B cell (primary cell): ENCODE measurements around the gene HSPBP1. TPM values are rescaled to one million over a fixed set of nuclear protein-coding genes. Genes with fewer than 3 reads are reported as not detected.

Experiments
- ATAC-seq: fragments of 200-7000 bp; cut with Tn5 transposase; one replicate; pipeline ENCODE4 v1.10.0; 2021; ENCODE audit warnings: low read depth, mild to moderate bottlenecking, moderate number of reproducible peaks, moderate library complexity
- CTCF ChIA-PET: fragments of 350-600 bp; sonication (Branson Sonifier 250); formaldehyde crosslinking; loops from one replicate; lab custom pipeline; 2021; ENCODE audit warnings: antibody characterized with exemption, inconsistent platforms; lab: Charles Lee
- POLR2A ChIA-PET: fragments of 350-600 bp; sonication (Branson Sonifier 250); formaldehyde crosslinking; loops from one replicate; lab custom pipeline; 2021; ENCODE audit warnings: antibody characterized with exemption; lab: Charles Lee
- DNase-seq: peaks from one replicate; pipeline ENCODE4 v3.0.0; 2013
- H2AFZ ChIP-seq: 2 replicates; pipeline ENCODE4 v1.6.1; 2012; ENCODE audit warnings: mild to moderate bottlenecking, low read depth, low read length; ENCODE audit not compliant: insufficient read depth, poor library complexity, severe bottlenecking
- H3K27ac ChIP-seq, 2 donors: 1 replicate in 1 of 2; 2 replicates in 1 of 2; pipeline ENCODE4 v1.5.1; 2012 to 2013; ENCODE audit warnings: low read length in 2 of 2, mild to moderate bottlenecking in 2 of 2, moderate library complexity in 1 of 2
- H3K27me3 ChIP-seq, 4 experiments: fragments of 200-600 bp in 1 of 4; sonication (generic) in 1 of 4; replicated peaks in 1 of 4; 1 replicate in 2 of 4; 2 replicates in 2 of 4; pipeline versions ENCODE4 v1.6.1 to v1.7.0; 2013 to 2016; ENCODE audit warnings: low read length in 3 of 4, mild to moderate bottlenecking in 2 of 4, mixed read lengths in 1 of 4, moderate library complexity in 1 of 4; ENCODE audit not compliant: insufficient read depth in 4 of 4, control insufficient read depth in 3 of 4; ENCODE audit errors: control extremely low read depth in 1 of 4
- H3K36me3 ChIP-seq, 2 experiments: replicated peaks in 1 of 2; 1 replicate in 1 of 2; 2 replicates in 1 of 2; pipeline versions ENCODE4 v1.6.1 to v1.7.1; 2013; ENCODE audit warnings: low read length in 1 of 2; ENCODE audit not compliant: insufficient read depth in 2 of 2, control insufficient read depth in 1 of 2; ENCODE audit errors: control extremely low read depth in 1 of 2, extremely low read depth in 1 of 2
- H3K4me1 ChIP-seq, 2 donors: fragments of 200-600 bp in 1 of 2; sonication (generic) in 1 of 2; 1 replicate in 1 of 2; 2 replicates in 1 of 2; pipeline versions ENCODE4 v1.5.1 to v1.6.1; 2013 to 2017; ENCODE audit warnings: low read length in 2 of 2; ENCODE audit not compliant: control insufficient read depth in 2 of 2, insufficient read depth in 2 of 2
- H3K4me2 ChIP-seq: replicated peaks from 2 replicates; pipeline ENCODE3; 2012; ENCODE audit warnings: mild to moderate bottlenecking, low read depth, low read length; ENCODE audit not compliant: poor library complexity, severe bottlenecking
- H3K4me3 ChIP-seq, 5 experiments: fragments of 200-600 bp in 1 of 5; sonication (generic) in 1 of 5; 1 replicate in 3 of 5; 2 replicates in 2 of 5; pipeline versions ENCODE4 v1.5.1 to v1.7.0; 2011 to 2016; ENCODE audit warnings: low read length in 4 of 5, mild to moderate bottlenecking in 4 of 5, low read depth in 2 of 5, control low read depth in 1 of 5, moderate library complexity in 1 of 5; ENCODE audit not compliant: insufficient read depth in 1 of 5; ENCODE audit errors: control extremely low read depth in 1 of 5, extremely low read depth in 1 of 5
- H3K79me2 ChIP-seq: fragments of 200-600 bp; sonication (generic); one replicate; pipeline ENCODE4 v1.6.0; 2016; ENCODE audit warnings: low read length; ENCODE audit not compliant: control insufficient read depth, insufficient read depth
- H3K9ac ChIP-seq: fragments of 200-600 bp; sonication (generic); 2 replicates; pipeline ENCODE4 v1.6.1; 2017; ENCODE audit warnings: mild to moderate bottlenecking, low read length, moderate library complexity
- H3K9me3 ChIP-seq, 3 donors: one replicate each; pipeline versions ENCODE4 v1.6.1 to v1.7.1; 2013; ENCODE audit warnings: low read length in 2 of 3; ENCODE audit not compliant: control insufficient read depth in 2 of 3, insufficient read depth in 1 of 3; ENCODE audit errors: control extremely low read depth in 1 of 3
- H4K20me1 ChIP-seq: 2 replicates; pipeline ENCODE4 v1.6.0; 2012; ENCODE audit warnings: mild to moderate bottlenecking, low read length; ENCODE audit not compliant: insufficient read depth, control insufficient read depth, poor library complexity, severe bottlenecking
- H3K27ac Mint-ChIP-seq: one replicate; pipeline ENCODE4 v1.8.0; 2021; ENCODE audit warnings: mixed read lengths
- H3K27me3 Mint-ChIP-seq: one replicate; pipeline ENCODE4 v1.8.0; 2021; ENCODE audit warnings: mixed read lengths
- H3K4me1 Mint-ChIP-seq: one replicate; pipeline ENCODE4 v1.8.0; 2021; ENCODE audit warnings: mixed read lengths
- H3K4me3 Mint-ChIP-seq: one replicate; pipeline ENCODE4 v1.8.0; 2021; ENCODE audit warnings: mixed read lengths
- H3K9me3 Mint-ChIP-seq: one replicate; pipeline ENCODE4 v1.8.0; 2022; ENCODE audit warnings: mixed read lengths; ENCODE audit not compliant: insufficient read depth
- EZH2 ChIP-seq: IDR thresholded peaks from 2 replicates; pipeline ENCODE4 v1.6.1; 2012; ENCODE audit warnings: borderline replicate concordance, low read depth, mild to moderate bottlenecking, moderate library complexity, low read length; ENCODE audit not compliant: insufficient read depth, poor library complexity, severe bottlenecking
- WGBS: methylation state at CpG from one replicate; pipeline ENCODE4 v1.1.5; 2013; ENCODE audit warnings: missing lambda C conversion rate; ENCODE audit not compliant: insufficient coverage; 5-methylcytosine and 5-hydroxymethylcytosine counted together
- intact Hi-C: fragments of 100-400 bp; cut with micrococcal nuclease; formaldehyde crosslinking; loops from one replicate; pipeline ENCODE4 v1.10.0; 2022
- polyA plus RNA-seq: library from polyadenylated mRNA; depleted of rRNA; stranded (reverse); fragments of >200 nt; gene quantifications from 2 replicates; pipeline ENCODE4 v1.2.3, GENCODE V29; 2012
- total RNA-seq, 2 donors: library from RNA; stranded (reverse); fragments of 120-200 nt in 1 of 2; gene quantifications; 1 replicate in 1 of 2; 2 replicates in 1 of 2; pipeline versions ENCODE4 v1.2.3 to v1.2.4, GENCODE V29; 2013 to 2022
- TF ChIP-seq, protein P1 (sequence below): fragments of 200-600 bp; IDR thresholded peaks from one replicate; pipeline ENCODE4 v1.8.0; 2022; ENCODE audit warnings: antibody characterized with exemption, mild to moderate bottlenecking

HSPBP1 gene
- total and polyA plus RNA-seq, 2 donors (not counting 1 experiment from before 2014, with no cell fraction given) = 15.6 to 19.0 TPM

GRCh38 chr19:55256562-55257460, 23.1 kb downstream of the HSPBP1 start:
- H3K4me1 ChIP-seq = peaks cover 62 to 71% of the 10 kb centered on the region in 2 donors
- DNase-seq (peak; percentile 36), ATAC-seq (no peak)
- no peaks in the 10 kb centered on the region for H3K9me3 ChIP-seq
- no peaks in the 10 kb centered on the region for H3K36me3 ChIP-seq
- ChIA-PET POLR2A (interaction anchor here (0.6 to 5.2 kb wide), 6 partner anchors 20 to 396 kb away, joined by 4 to 44 read pairs (median 5); partner anchors contain the start of genes HSPBP1 and KMT5C), CTCF (interaction anchor here (1.5 to 5.9 kb wide), 4 partner anchors 9 to 116 kb away, joined by 3 to 56 read pairs (median 12); partner anchors contain the start of genes BRSK1 and HSPBP1)
- H3K27me3 ChIP-seq = no peaks in the 10 kb centered on the region
- Mint-ChIP-seq H3K4me1 (peaks cover 67% of the 10 kb centered on the region), H3K27ac (peak overlapping the region; percentile 99), H3K4me3 (peak overlapping the region; percentile 96), H3K9me3 (no peaks in the 10 kb centered on the region), H3K27me3 (no peaks in the 10 kb centered on the region)
- H3K27ac ChIP-seq = peak overlapping the region; percentile 87 to 94
- H3K4me3 ChIP-seq = peak overlapping the region; percentile 55 to 90 (median 80)
- 18% methylated on average over 13 of the region's 22 CpGs for WGBS
- intact Hi-C loops = loop anchor here (10.0 kb wide), 2 partner anchors 348 to 378 kb away; partner anchors contain the start of genes ZNF524 and ZNF865
- no peak overlapping the region for H2AFZ ChIP-seq
- TF ChIP-seq, protein P1, sequence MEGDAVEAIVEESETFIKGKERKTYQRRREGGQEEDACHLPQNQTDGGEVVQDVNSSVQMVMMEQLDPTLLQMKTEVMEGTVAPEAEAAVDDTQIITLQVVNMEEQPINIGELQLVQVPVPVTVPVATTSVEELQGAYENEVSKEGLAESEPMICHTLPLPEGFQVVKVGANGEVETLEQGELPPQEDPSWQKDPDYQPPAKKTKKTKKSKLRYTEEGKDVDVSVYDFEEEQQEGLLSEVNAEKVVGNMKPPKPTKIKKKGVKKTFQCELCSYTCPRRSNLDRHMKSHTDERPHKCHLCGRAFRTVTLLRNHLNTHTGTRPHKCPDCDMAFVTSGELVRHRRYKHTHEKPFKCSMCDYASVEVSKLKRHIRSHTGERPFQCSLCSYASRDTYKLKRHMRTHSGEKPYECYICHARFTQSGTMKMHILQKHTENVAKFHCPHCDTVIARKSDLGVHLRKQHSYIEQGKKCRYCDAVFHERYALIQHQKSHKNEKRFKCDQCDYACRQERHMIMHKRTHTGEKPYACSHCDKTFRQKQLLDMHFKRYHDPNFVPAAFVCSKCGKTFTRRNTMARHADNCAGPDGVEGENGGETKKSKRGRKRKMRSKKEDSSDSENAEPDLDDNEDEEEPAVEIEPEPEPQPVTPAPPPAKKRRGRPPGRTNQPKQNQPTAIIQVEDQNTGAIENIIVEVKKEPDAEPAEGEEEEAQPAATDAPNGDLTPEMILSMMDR = no peak
- TF ChIP-seq EZH2 = no peak
- peak overlapping the region; percentile 88 for H3K9ac ChIP-seq
- H3K79me2 ChIP-seq = peaks cover 76% of the 10 kb centered on the region
- peaks cover 52% of the 10 kb centered on the region for H4K20me1 ChIP-seq
- H3K4me2 ChIP-seq = peak overlapping the region; percentile 97
